ENCODE measurements around the gene CTSW. TPM values are rescaled to one million over a fixed set of nuclear protein-coding genes. Genes with fewer than 3 reads are reported as not detected.

The CTSW gene
- total and polyA plus RNA-seq, 2 of the 4 experiments (the other 2 are of a cell fraction): 0.07 to 0.18 TPM

- TF ChIP-seq MXI1 (IDR thresholded peaks at IDR 0.05; ENCODE audit: borderline replicate concordance, low read depth, low read length) (no peak), SMC3 (IDR thresholded peaks at IDR 0.05; ENCODE audit: low read depth, low read length) (0 out of 2 replicates have a peak, but pooled peaks have one; percentile 6)
These were observed 7.7 kb upstream of the CTSW start (continued) for GRCh38 chr11:65871811-65872548.

- ChIA-PET POLR2A (ENCODE audit: unreplicated experiment) (interaction anchor here (1.1 kb wide), 1 partner anchor 10 kb away, joined by 5 read pairs; no protein-coding TSS in a partner anchor), CTCF (interaction anchor here (1.1 to 2.1 kb wide), 3 partner anchors 12 to 16 kb away, joined by 3 to 8 read pairs (median 5); partner anchors contain the start of genes FIBP and MUS81)
- peak within 1 kb of the TSS; percentile 98 for H2BK5ac ChIP-seq (ENCODE audit: low read depth, low read length, poor library complexity, severe bottlenecking)
- peak within 1 kb of the TSS; percentile 81 for H2BK120ac ChIP-seq (ENCODE audit: low read depth, low read length)
- peak; percentile 47 for ATAC-seq (ENCODE audit: low read depth)
- peak within 1 kb of the TSS; percentile 94 for H2AFZ ChIP-seq (replicated peaks; ENCODE audit: low read length, poor library complexity)
- BruUV-seq (replicated peaks): no TSS peak
- WGBS, 2 experiments (ENCODE audit: extremely low coverage in 2 of 2, insufficient read length in 1 of 2): 1% methylated on average over 23 of the region's 69 CpGs; no CpG with 5 or more reads in 1 of the 2 experiments
- in situ Hi-C loops (cut with MboI; ENCODE audit: low sequenced_read_pairs) (no loop called here), intact Hi-C loops (cut with micrococcal nuclease) (no loop called here), dilution Hi-C loops (cut with HindIII; ENCODE audit: low sequenced_read_pairs, unreplicated experiment) (no loop called here)
- peak within 1 kb of the TSS; percentile 99 for H4K91ac ChIP-seq (ENCODE audit: insufficient read depth, low read depth, low read length)
- H3K27ac ChIP-seq (ENCODE audit: insufficient read depth, low read length): peak within 1 kb of the TSS; percentile 99
- H3K9me1 ChIP-seq (ENCODE audit: insufficient read depth, low read length): 0 out of 2 replicates have a peak, but pooled peaks cover 5% of the 10 kb centered on the region
- H3K27me3 ChIP-seq (ENCODE audit: control insufficient read depth, insufficient read depth, low read length): no peaks in the 10 kb centered on the region
- H2AK9ac ChIP-seq (replicated peaks; ENCODE audit: low read depth, low read length, poor library complexity): peak within 1 kb of the TSS; percentile 100
- peak within 1 kb of the TSS; percentile 99 for H3K4me2 ChIP-seq (ENCODE audit: low read depth, low read length)
- peak within 1 kb of the TSS; percentile 100 for H2AK5ac ChIP-seq (ENCODE audit: low read depth, low read length)
- H3K4me3 ChIP-seq (ENCODE audit: insufficient read depth, low read depth, low read length): peak within 1 kb of the TSS; percentile 89
- DNase-seq: no peak
- H4K20me1 ChIP-seq (ENCODE audit: insufficient read depth, low read length): peaks cover 20% of the 10 kb centered on the region
- H2BK20ac ChIP-seq (ENCODE audit: low read depth, low read length): peak within 1 kb of the TSS; percentile 51; the same call in 1 of the 2 replicates
- H3K23ac ChIP-seq (ENCODE audit: low read depth, low read length): peak within 1 kb of the TSS; percentile 99
- peaks cover 33% of the 10 kb centered on the region for H3K36me3 ChIP-seq (ENCODE audit: control insufficient read depth, insufficient read depth, low read length)
- peaks cover 14% of the 10 kb centered on the region for H3K4me1 ChIP-seq (ENCODE audit: control insufficient read depth, insufficient read depth, low read length)
- peak within 1 kb of the TSS; percentile 98 for H3K56ac ChIP-seq (ENCODE audit: extremely low read depth, insufficient read depth, low read length)
- TF ChIP-seq MAZ (IDR thresholded peaks at IDR 0.05; ENCODE audit: borderline replicate concordance, low read depth, low read length): peak; percentile 60; the same call in 1 of the 2 replicates
- TF ChIP-seq RAD21 (IDR thresholded peaks at IDR 0.05; ENCODE audit: low read length): no peak
- peak within 1 kb of the TSS; percentile 100 for H3K4ac ChIP-seq (ENCODE audit: low read depth, low read length)
- H3K79me1 ChIP-seq (ENCODE audit: low read depth in 1 of 2, low read length in 2 of 2): peaks cover 15 to 50% of the 10 kb centered on the region in 2 experiments
- H4K8ac ChIP-seq (ENCODE audit: low read depth in 2 of 2, low read length in 2 of 2): peak within 1 kb of the TSS; percentile 91 to 94
- H3K9me3 ChIP-seq (ENCODE audit: control insufficient read depth, insufficient read depth, low read length): no peaks in the 10 kb centered on the region
- peak within 1 kb of the TSS; percentile 98 for H3K9ac ChIP-seq (ENCODE audit: low read depth, low read length)
- H3K14ac ChIP-seq (replicated peaks; ENCODE audit: low read depth, low read length): peak within 1 kb of the TSS; percentile 99
- peak within 1 kb of the TSS; percentile 53; the same call in 1 of the 3 replicates for H2BK15ac ChIP-seq (ENCODE audit: low read depth, low read length)
- H3K18ac ChIP-seq (ENCODE audit: low read depth, low read length): peak within 1 kb of the TSS; percentile 85
- H4K5ac ChIP-seq (ENCODE audit: low read depth, low read length): peak within 1 kb of the TSS; percentile 96
These were observed 6.9 kb upstream of the CTSW start, which contains the start of gene EFEMP2 for GRCh38 chr11:65872586-65873317. EFEMP2 (minus strand) TSS chr11:65872800; CDS start chr11:65872354, 446 bp downstream.

All from IMR-90 (cell line).